Measurements from ENCODE around the gene TGFBR3.

The TGFBR3 gene

DNA sequence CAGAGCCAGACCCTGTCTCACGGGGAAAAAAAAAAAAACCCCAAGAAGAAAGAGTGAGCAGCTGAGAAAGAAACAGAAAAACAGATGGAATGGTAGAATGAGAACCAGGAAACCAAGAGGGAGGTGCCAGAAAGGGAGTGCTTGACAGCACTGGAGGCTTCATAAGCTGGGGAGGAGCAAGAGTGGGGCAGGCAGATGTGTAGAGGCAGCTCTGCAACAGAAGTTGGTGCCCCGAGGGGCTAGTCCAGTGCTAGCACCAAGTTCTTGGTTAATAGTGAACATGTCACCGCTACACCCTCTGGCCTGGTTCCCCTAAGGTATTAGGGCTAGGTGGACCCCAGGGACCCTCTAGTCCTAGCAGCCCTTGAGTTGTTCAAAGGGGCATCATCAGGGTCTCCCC, 98.0 kb downstream of the TGFBR3 start:
- no peaks in the 10 kb centered on the region for H3K79me1 ChIP-seq (ENCODE audit: low read length)

DNA sequence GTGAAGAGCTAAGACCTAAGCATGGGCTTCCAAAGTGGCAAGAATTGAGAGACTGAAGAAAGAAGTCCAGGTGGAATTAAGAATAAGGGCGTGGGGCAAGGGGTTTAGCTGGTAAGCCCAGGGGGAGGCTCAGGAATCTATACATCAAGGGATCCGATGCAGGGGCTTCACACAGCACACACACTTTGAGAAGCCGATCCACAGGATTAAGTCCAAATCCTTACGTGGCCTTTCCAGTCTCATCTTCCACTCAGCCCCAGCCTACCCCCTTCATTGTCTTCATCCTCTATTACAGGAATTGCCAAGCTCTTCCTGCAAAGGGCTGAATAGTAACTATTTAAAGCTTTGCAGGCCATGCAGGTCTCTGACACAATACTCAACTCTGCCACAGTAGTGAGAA, 101.3 kb downstream of the TGFBR3 start:
- Histone ChIP-seq H3K27ac (ENCODE audit: low read depth, low read length) (no peak overlapping the region), H3K9me3 (ENCODE audit: insufficient read depth, low read depth, low read length) (no peaks in the 10 kb centered on the region), H3K79me1 (ENCODE audit: low read length) (no peaks in the 10 kb centered on the region), H2AK5ac (ENCODE audit: low read length) (no peak overlapping the region), H2BK12ac (ENCODE audit: low read length) (no peak overlapping the region), H2BK5ac (ENCODE audit: low read depth, low read length, poor library complexity) (no peak overlapping the region), H3K79me2 (ENCODE audit: control insufficient read depth, insufficient read depth, low read length, poor library complexity) (no peaks in the 10 kb centered on the region), H3K4ac (ENCODE audit: low read depth, low read length) (no peak overlapping the region), H4K8ac (ENCODE audit: low read depth, low read length) (no peak overlapping the region), H3K27me3 (ENCODE audit: insufficient read depth, low read length) (no peaks in the 10 kb centered on the region), H2AFZ (ENCODE audit: insufficient read depth, low read length, poor library complexity) (no peak overlapping the region), H3K9ac (ENCODE audit: low read length) (no peak overlapping the region), H3K18ac (ENCODE audit: low read length) (no peak overlapping the region), H3K4me3 (ENCODE audit: low read depth, low read length) (no peak overlapping the region), H4K91ac (ENCODE audit: low read depth, low read length) (no peak overlapping the region), H3K4me1 (ENCODE audit: control insufficient read depth in 1 of 2, insufficient read depth in 2 of 2, low read length in 2 of 2) (no peaks in the 10 kb centered on the region), H3K23ac (ENCODE audit: low read length) (no peak overlapping the region), H3K14ac (ENCODE audit: low read length) (no peak overlapping the region), H2BK120ac (ENCODE audit: insufficient read depth, low read length, poor library complexity) (no peak overlapping the region), H3K36me3 (ENCODE audit: control insufficient read depth in 1 of 2, insufficient read depth in 2 of 2, low read length in 2 of 2) (no peaks in the 10 kb centered on the region), H3K4me2 (ENCODE audit: low read length) (no peak overlapping the region), H4K12ac (ENCODE audit: low read depth, low read length) (no peak overlapping the region)
- no CpG with 5 or more reads among the region's 4 CpGs for WGBS (ENCODE audit: extremely low coverage, insufficient coverage, insufficient read length)
- no peak for DNase-seq

More for the DNA sequence above, 98.0 kb downstream of the TGFBR3 start:
- no peak overlapping the region for H2AK5ac ChIP-seq (ENCODE audit: low read length)
- H3K9me3 ChIP-seq (ENCODE audit: insufficient read depth, low read depth, low read length), result no peaks in the 10 kb centered on the region
- DNase-seq, result no peak
- H4K8ac ChIP-seq (ENCODE audit: low read depth, low read length), result no peak overlapping the region
- no peaks in the 10 kb centered on the region for H3K79me2 ChIP-seq (ENCODE audit: control insufficient read depth, insufficient read depth, low read length, poor library complexity)
- H2BK5ac ChIP-seq (ENCODE audit: low read depth, low read length, poor library complexity), result no peak overlapping the region
- no peak overlapping the region for H4K91ac ChIP-seq (ENCODE audit: low read depth, low read length)
- no peak overlapping the region for H4K12ac ChIP-seq (ENCODE audit: low read depth, low read length)
- no peak overlapping the region for H3K14ac ChIP-seq (ENCODE audit: low read length)
- H3K27me3 ChIP-seq (ENCODE audit: insufficient read depth, low read length), result no peaks in the 10 kb centered on the region
- no peak overlapping the region for H3K4me3 ChIP-seq (ENCODE audit: low read depth, low read length)
- no peak overlapping the region for H3K23ac ChIP-seq (ENCODE audit: low read length)
- H2AFZ ChIP-seq (ENCODE audit: insufficient read depth, low read length, poor library complexity), result no peak overlapping the region
- whole genome bisulfite sequencing (ENCODE audit: extremely low coverage, insufficient coverage, insufficient read length), result no CpG with 5 or more reads among the region's 3 CpGs
- no peak overlapping the region for H2BK120ac ChIP-seq (ENCODE audit: insufficient read depth, low read length, poor library complexity)
- H2BK12ac ChIP-seq (ENCODE audit: low read length), result no peak overlapping the region
- H3K4ac ChIP-seq (ENCODE audit: low read depth, low read length), result no peak overlapping the region
- H3K36me3 ChIP-seq (ENCODE audit: control insufficient read depth in 1 of 2, insufficient read depth in 2 of 2, low read length in 2 of 2), result no peaks in the 10 kb centered on the region
- H3K9ac ChIP-seq (ENCODE audit: low read length), result no peak overlapping the region
- no peak overlapping the region for H3K27ac ChIP-seq (ENCODE audit: low read depth, low read length)
- H3K18ac ChIP-seq (ENCODE audit: low read length), result no peak overlapping the region
- no peak overlapping the region for H3K4me2 ChIP-seq (ENCODE audit: low read length)
- no peaks in the 10 kb centered on the region for H3K4me1 ChIP-seq (ENCODE audit: control insufficient read depth in 1 of 2, insufficient read depth in 2 of 2, low read length in 2 of 2)

DNA sequence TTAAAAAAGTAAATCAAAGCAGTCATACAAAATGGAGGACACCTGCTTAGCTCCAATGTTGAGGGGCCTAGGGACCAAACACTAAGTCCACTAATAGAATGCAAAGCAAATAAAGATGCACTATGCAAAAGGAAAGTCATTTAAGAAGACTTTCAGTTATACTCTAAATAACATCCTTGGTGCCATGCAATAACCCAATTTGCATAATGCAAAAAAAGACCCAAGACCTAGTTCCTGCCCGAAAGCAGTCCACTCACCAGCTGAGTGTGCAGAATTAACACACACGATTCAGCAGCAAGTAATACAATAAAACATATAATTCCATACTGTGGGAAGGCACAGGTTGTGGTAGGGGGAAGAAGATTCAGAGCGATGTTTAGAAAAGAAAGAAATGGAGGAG, 101.8 kb downstream of the TGFBR3 start:
- Histone ChIP-seq H3K9me3 (ENCODE audit: insufficient read depth, low read depth, low read length) (no peaks in the 10 kb centered on the region), H3K18ac (ENCODE audit: low read length) (no peak overlapping the region), H3K4ac (ENCODE audit: low read depth, low read length) (no peak overlapping the region), H2BK5ac (ENCODE audit: low read depth, low read length, poor library complexity) (no peak overlapping the region), H4K12ac (ENCODE audit: low read depth, low read length) (no peak overlapping the region), H3K79me1 (ENCODE audit: low read length) (no peaks in the 10 kb centered on the region), H3K27ac (ENCODE audit: low read depth, low read length) (no peak overlapping the region), H2BK120ac (ENCODE audit: insufficient read depth, low read length, poor library complexity) (no peak overlapping the region), H3K27me3 (ENCODE audit: insufficient read depth, low read length) (no peaks in the 10 kb centered on the region), H3K4me2 (ENCODE audit: low read length) (no peak overlapping the region), H2AK5ac (ENCODE audit: low read length) (no peak overlapping the region), H4K8ac (ENCODE audit: low read depth, low read length) (no peak overlapping the region), H3K4me3 (ENCODE audit: low read depth, low read length) (no peak overlapping the region), H2AFZ (ENCODE audit: insufficient read depth, low read length, poor library complexity) (no peak overlapping the region), H3K14ac (ENCODE audit: low read length) (no peak overlapping the region), H3K4me1 (ENCODE audit: control insufficient read depth in 1 of 2, insufficient read depth in 2 of 2, low read length in 2 of 2) (no peaks in the 10 kb centered on the region), H3K36me3 (ENCODE audit: control insufficient read depth in 1 of 2, insufficient read depth in 2 of 2, low read length in 2 of 2) (no peaks in the 10 kb centered on the region), H4K91ac (ENCODE audit: low read depth, low read length) (no peak overlapping the region), H3K79me2 (ENCODE audit: control insufficient read depth, insufficient read depth, low read length, poor library complexity) (no peaks in the 10 kb centered on the region), H3K9ac (ENCODE audit: low read length) (no peak overlapping the region), H3K23ac (ENCODE audit: low read length) (no peak overlapping the region), H2BK12ac (ENCODE audit: low read length) (no peak overlapping the region)
- DNase-seq, result no peak
- WGBS (ENCODE audit: extremely low coverage, insufficient coverage, insufficient read length), result no CpG with 5 or more reads among the region's 3 CpGs

DNA sequence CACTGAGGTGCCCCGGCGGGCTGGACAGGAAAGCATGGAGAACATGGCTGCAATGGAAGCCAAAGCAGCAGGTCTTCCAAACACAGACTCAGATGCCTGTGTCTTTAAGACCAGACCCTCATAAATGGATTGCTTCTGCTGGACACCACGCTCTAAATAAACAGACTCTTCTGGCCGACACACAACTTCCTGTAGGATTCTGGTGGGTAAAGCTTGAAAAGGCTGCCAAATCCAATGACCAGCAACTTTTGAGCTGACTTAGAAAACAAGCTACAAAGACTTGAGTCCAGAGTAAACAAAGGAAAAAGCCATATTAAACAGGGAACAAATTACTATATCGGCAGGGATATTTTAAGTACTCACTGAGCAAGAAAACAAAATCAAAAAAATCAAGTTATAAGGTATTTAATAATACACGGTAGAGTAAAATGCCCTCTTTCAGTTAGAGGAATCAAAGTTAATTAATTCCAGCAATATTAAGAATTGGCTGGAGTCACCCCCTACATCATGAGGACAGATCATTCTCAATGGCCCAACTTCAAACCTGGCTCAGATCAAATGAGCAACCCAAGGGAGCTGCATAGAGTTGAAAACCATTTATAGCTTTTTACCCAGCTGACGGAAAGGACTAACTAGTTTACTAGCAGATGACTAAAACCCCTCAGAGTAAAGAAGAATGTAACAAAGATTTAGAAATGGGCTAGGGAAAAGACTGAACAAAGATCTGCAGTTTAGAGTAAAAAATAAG, 102.4 kb downstream of the TGFBR3 start:
- no peak overlapping the region for H3K27ac ChIP-seq (ENCODE audit: low read depth, low read length)
- no peak overlapping the region for H4K91ac ChIP-seq (ENCODE audit: low read depth, low read length)
- no peak overlapping the region for H3K23ac ChIP-seq (ENCODE audit: low read length)
- H2BK12ac ChIP-seq (ENCODE audit: low read length), result no peak overlapping the region
- no peak overlapping the region for H3K4me3 ChIP-seq (ENCODE audit: low read depth, low read length)
- no peaks in the 10 kb centered on the region for H3K9me3 ChIP-seq (ENCODE audit: insufficient read depth, low read depth, low read length)
- H2AFZ ChIP-seq (ENCODE audit: insufficient read depth, low read length, poor library complexity), result no peak overlapping the region
- H3K4me2 ChIP-seq (ENCODE audit: low read length), result no peak overlapping the region
- H4K12ac ChIP-seq (ENCODE audit: low read depth, low read length), result no peak overlapping the region
- WGBS (ENCODE audit: extremely low coverage, insufficient coverage, insufficient read length), result no CpG with 5 or more reads among the region's 7 CpGs
- H3K4ac ChIP-seq (ENCODE audit: low read depth, low read length), result no peak overlapping the region
- no peak overlapping the region for H2BK5ac ChIP-seq (ENCODE audit: low read depth, low read length, poor library complexity)
- H3K9ac ChIP-seq (ENCODE audit: low read length), result no peak overlapping the region
- DNase-seq, result no peak
- H3K79me1 ChIP-seq (ENCODE audit: low read length), result no peaks in the 10 kb centered on the region
- no peaks in the 10 kb centered on the region for H3K27me3 ChIP-seq (ENCODE audit: insufficient read depth, low read length)
- H3K4me1 ChIP-seq (ENCODE audit: control insufficient read depth in 1 of 2, insufficient read depth in 2 of 2, low read length in 2 of 2), result no peaks in the 10 kb centered on the region
- no peak overlapping the region for H3K14ac ChIP-seq (ENCODE audit: low read length)
- H2AK5ac ChIP-seq (ENCODE audit: low read length), result no peak overlapping the region
- no peaks in the 10 kb centered on the region for H3K79me2 ChIP-seq (ENCODE audit: control insufficient read depth, insufficient read depth, low read length, poor library complexity)
- H2BK120ac ChIP-seq (ENCODE audit: insufficient read depth, low read length, poor library complexity), result no peak overlapping the region
- H4K8ac ChIP-seq (ENCODE audit: low read depth, low read length), result no peak overlapping the region
- H3K36me3 ChIP-seq (ENCODE audit: control insufficient read depth in 1 of 2, insufficient read depth in 2 of 2, low read length in 2 of 2), result no peaks in the 10 kb centered on the region
- H3K18ac ChIP-seq (ENCODE audit: low read length), result no peak overlapping the region

Measured in trophoblast cell (in vitro differentiated cells and primary cell).